Measurements from ENCODE around the gene SORCS2.
A peak's percentile ranks its signal among the peaks of the same experiment; 100 is the strongest.

Gene SORCS2

GRCh38 chr4:7714738-7715137 lies 522.4 kb downstream of the SORCS2 start:
- DNase-seq (ENCODE audit: low read depth in 1 of 2, low spot score in 1 of 2): no peak

DNA sequence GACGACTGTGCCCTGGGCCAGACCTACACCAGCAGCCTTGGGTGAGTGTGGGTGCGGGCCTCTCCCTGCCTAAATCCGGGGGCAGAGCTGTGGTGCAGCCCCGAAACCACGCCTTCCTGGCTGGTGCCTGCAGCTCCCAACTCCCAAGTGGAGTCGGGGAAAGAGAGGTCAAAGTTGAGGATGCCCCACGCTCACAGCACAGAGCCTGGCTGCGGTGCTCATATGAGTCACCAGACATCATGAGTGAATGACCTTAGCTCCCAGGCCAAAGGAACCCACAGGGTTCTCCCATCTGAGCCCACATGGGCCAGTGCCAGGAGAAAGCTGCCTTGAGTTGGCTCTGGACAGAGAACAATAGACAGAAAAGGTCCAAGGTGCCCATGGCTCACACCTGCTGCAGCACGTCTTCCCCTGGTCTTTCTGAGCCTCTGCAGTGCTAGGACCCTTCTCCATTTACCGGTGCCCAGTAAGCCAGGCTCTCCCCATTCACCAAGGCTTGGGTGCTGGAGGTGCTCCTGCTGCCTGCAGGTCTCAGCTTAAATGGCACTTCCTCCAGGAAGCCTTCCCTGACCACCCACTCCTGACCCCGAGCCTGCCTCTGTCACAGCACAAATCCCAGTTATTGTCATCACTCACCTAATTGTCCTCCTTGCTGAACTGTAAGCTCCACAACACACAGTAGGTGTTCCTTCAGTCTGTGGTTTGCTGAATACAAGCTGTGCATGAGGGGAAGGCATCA lies 523.1 kb downstream of the SORCS2 start:
- no peak for DNase-seq (ENCODE audit: low read depth in 1 of 2, low spot score in 1 of 2)

- DNase-seq (ENCODE audit: low read depth in 1 of 2, low spot score in 1 of 2): no peak
Measured at GRCh38 chr4:7716010-7716721, 523.8 kb downstream of the SORCS2 start.

DNA sequence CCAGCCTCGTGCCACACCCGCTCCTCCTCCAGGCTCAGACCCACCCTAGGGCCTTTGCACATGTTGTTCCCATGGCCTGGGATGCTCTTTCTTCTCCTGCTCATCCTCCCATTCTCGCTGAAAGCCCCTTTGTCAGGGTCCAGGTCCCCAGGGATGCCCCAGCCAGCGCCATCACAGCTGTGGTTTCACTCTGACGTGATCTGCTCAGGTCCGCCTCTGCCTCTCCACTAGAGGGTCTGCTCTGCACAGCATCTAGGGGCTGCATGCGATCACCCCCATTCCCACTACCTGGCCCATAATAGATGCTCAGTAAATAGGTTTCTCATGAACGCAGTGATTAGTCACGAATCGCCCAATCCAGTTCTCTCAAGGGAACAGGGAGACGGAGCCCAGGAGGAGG lies 524.8 kb downstream of the SORCS2 start:
- no peak for DNase-seq (ENCODE audit: low read depth in 1 of 2, low spot score in 1 of 2)

DNA sequence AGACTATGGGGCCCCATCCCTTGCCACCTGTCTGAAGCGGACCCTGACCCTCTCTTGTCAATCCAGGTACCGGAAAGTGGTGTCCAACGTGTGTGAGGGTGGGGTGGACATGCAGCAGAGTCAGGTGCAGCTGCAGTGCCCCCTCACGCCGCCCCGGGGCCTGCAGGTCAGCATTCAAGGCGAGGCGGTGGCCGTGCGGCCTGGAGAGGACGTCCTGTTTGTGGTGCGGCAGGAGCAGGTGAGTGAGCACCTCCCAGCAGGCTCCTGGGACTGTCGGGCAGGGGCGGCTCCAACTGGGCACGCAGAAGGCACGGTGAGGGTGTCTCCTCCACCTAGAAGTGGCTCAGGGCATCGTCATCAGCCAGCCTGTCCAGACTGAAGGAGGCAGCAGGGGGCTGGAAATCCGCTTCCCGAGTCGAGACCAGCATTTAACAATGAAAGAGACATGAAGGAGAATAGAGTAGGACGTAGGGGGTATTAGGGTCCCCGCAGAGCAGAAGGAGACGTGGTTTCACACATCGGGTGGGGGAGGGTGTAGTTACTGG lies 525.7 kb downstream of the SORCS2 start:
- DNase-seq (ENCODE audit: low read depth in 1 of 2, low spot score in 1 of 2): no peak

DNA sequence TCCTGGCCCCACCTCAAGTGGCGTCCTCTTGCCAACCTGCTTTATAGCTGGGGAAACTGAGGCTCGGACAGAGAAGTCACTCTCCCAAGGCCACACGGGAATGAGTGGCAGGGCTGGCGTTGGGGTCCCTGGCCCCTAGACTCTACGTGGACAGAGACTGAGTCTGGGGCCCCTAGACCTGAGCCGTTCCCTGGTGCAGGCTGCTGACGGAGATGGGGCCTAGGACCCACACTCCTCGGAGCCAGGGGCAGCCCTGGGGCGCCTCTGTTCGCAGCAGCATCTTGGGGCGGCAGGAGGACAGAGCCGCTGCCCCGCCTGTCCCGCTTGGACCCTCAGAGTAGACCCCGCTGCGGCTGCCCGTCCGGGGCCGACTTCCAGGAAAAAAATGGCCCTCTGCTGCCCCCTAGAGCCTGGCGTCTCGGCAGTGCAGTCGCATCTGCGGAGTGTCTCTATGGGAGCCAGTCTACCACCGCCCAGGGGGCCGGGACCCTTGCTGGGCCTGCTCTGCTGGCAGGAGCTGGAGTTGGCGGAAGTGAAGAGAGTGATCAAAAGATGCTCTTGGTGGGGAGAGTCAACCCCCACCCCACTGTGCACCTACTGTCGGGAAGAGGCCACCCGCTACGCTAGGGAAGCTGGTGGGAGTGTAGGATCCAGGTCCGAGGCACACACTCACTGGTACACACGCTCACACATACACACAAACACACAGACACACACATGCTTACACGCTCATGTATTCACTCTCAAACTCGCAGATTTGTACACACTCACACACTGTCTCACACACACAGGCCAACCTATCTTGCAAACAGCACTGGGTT lies 527.2 kb downstream of the SORCS2 start:
- DNase-seq (ENCODE audit: low read depth in 1 of 2, low spot score in 1 of 2): peak; percentile 31 to 41

DNA sequence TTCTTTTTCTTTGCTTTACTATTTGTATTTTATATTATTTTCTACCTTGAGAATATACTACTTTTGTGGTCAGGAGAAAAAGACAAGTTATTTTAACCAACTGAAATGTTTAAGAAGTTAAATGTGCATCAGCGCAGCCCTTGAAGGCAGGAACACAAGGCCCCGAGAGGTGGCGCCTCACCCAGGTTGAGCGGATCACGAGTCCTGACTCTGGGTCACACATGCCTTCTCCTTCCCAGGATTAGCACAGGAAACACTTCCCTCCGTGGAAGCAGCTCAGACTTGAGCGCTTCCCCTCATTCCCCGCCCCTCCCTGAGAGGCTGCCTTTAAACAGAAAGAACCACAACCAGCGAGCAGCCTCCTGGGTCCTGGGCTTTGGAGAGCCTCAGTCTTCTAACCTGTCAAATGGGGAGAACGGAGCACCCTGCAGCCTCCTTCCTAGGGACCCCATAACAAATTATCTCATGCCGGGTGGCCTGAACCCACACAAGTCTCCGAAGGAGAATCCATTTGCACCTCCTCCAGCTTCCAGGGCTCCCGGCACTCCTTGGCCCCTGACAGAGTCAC lies 529.7 kb downstream of the SORCS2 start:
- DNase-seq (ENCODE audit: low read depth in 1 of 2, low spot score in 1 of 2): no peak

DNA sequence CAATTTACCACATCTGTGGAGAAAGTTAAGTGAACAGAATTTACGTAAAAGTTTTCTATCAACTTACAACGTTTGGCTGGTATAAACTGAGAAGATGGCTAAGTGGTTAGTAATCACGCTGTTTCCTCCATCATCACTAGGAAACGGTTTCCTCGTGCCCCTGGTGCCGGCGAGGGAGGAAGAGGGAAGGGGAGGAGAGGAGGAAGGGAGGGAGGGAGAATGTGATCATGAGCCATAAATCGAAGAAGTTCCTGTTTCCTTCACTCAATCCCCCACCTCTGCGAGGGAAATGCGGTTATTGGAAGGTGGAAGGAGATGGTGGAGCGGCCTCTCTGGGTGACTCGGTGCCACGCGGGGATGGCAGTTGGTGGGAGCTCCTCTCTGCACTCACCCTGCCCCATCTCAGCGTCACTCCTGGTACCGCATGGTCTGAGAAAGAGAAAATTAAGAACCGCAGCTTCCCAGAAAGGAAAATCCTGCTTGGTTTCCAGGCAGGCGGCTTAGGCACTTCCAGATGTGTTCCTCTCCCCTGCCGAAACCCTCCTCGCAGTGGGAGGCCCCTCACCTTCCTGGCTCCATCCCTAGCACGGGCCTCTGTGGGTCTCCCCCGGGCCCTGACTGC lies 530.5 kb downstream of the SORCS2 start:
- DNase-seq (ENCODE audit: low read depth in 1 of 2, low spot score in 1 of 2): no peak

- no peak for DNase-seq (ENCODE audit: low read depth in 1 of 2, low spot score in 1 of 2)
Measured at GRCh38 chr4:7723625-7724024, 531.3 kb downstream of the SORCS2 start.

DNA sequence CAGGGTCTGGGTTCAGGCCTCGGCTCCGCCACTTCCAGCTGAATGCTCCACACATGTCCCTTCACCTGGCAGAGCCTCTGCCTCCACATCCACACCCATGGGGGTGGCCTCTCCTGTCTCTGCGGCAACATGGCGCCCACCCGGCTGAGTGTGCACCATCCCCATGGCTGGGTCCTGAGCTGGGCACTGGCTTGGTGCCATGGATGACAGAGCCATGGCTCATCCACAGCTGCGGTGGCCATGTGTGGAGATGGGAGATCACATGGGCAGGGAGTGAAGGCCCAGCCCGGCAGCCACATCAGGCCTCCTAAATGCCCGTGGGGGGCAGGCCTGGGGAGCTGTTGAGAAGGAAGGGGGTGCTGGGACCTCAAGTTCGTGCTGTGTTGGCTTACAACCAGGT lies 533.6 kb downstream of the SORCS2 start:
- DNase-seq (ENCODE audit: low read depth in 1 of 2, low spot score in 1 of 2): no peak

DNA sequence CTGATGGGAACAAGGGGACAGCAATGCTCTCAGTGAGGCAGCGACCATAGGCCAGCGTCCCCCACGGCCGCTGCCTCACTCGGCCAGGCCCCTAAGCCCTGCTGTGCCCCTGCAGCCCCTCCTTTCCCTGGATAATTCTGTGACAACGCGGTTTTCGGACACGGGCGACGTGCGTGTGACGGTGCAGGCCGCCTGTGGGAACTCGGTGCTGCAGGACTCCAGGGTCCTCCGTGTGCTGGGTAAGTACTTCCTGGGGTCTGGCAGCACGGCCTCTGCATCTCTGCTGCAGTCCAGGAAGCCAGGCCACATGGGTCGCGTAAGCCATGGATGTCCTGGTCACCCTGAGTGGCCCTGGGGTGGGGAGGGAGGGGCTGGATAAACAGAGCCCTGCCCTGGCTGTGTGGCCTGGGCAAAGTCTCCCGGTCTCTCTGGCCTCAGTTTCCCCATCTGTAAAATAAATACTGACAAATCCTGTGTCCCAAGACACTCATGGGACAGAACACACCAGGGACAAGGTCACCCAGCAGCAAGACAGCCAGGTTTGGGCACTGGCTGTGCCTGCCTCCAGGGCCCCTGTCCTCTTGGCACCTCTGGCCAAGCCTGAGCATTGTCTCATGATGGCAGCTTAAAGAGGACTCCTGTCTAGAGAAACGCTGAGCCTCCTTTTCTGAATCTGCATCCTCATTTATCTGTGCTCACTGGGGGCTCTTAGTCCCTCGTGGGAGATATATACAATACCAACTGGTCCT lies 534.5 kb downstream of the SORCS2 start:
- DNase-seq (ENCODE audit: low read depth in 1 of 2, low spot score in 1 of 2): no peak

- no peak for DNase-seq (ENCODE audit: low read depth in 1 of 2, low spot score in 1 of 2)
Measured at GRCh38 chr4:7727749-7728148, 535.4 kb downstream of the SORCS2 start.

DNA sequence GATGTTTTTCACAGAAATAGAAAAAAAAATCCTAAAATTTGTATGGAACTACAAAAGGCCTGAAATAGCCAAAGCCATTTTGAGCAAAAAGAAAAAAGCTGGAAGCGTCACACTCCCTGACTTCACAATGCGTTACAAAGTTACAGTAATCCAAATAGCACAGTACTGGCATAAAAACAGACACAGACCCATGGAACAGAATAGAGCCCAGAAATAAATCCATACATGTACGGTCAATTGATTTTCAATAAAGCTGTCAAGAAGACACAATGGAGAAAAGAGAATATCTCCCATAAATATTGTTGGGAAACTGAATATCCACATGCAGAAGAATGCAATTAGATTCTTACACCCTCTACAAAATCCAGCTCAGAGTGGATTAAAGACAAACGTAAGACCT lies 539.1 kb downstream of the SORCS2 start:
- DNase-seq (ENCODE audit: low read depth in 1 of 2, low spot score in 1 of 2): no peak

DNA sequence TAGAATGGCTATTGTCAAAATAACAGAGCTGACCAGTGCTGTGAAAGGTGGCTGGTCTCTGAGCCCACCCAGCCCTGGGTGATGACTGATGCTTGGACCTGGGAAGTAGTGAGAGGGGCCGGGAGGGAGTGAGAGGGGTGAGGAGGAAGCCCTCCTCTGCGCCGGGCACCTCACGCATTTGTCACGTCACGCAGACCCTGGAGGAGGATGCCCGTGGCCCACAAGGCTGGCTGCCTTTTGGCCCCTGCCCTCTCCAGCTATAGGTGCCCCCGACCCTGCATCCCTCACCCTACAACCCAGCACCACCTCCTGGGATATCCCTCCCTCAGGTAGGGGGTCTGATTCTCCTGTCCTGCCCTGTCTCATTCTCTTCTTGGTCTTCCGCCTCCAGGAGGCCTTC lies 539.9 kb downstream of the SORCS2 start:
- DNase-seq (ENCODE audit: low read depth in 1 of 2, low spot score in 1 of 2): no peak

DNA sequence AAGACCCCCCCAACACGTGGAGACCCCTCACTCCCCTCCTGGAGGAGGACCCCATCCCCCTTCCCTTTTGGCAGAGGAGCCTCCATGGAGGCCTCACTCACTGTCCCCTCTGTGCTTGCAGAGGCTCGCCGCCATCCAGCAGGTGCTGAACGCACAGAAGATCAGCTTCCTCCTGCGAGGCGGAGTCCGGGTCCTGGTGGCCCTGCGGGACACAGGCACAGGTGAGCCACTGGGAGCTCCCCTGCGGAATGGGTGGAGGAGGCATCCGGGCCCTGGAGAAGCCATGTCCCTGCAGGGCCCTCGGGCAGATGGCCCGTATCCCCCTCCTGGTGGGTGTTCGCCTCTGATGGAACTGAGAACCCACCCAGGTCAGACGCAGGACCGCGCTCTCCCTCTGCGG lies 540.9 kb downstream of the SORCS2 start:
- DNase-seq (ENCODE audit: low read depth in 1 of 2, low spot score in 1 of 2): no peak

GRCh38 chr4:7733801-7734650 lies 541.7 kb downstream of the SORCS2 start:
- no peak for DNase-seq (ENCODE audit: low read depth in 1 of 2, low spot score in 1 of 2)

- no peak for DNase-seq (ENCODE audit: low read depth in 1 of 2, low spot score in 1 of 2)
Measured at GRCh38 chr4:7734651-7735260, 542.4 kb downstream of the SORCS2 start.

DNA sequence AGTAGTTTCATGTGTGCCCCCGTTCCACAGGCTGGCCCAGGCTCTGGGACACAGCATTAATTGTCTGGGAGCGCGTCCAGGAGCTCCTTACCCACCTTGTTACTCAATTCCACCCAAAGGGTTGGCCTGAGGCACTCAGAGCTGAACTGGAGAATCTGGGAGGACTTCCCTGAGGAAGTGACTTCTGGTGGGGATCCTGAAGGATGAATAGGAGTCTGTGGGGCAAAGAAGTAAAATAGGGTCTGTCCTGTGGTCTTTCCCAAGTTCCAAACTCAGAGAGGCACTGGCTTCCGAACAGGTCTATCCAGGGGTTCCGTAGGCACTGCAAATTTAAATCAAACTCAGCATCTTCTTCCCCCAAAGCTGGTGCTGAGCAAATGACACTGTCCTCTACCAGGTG lies 543.1 kb downstream of the SORCS2 start:
- DNase-seq (ENCODE audit: low read depth in 1 of 2, low spot score in 1 of 2): no peak

DNA sequence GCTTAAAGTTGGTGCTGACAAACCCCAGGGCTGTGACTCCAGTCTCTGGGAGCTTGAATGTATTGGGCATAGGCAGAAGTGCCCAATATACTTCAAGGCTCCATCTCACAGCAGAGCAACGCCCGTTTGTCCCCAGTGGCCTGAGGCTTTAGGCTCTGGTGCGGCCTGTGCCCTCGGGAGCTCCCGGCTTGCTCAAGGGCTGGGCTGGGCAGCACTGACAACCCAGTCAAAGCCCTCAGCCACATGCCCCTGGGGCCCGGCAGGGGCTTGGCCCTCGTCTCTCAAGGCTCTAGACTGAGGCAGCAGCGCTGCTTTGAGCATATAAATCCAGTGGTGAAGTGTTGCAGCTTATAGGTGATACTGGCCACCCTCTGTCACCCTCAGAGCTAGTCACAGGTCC lies 543.6 kb downstream of the SORCS2 start:
- no peak for DNase-seq (ENCODE audit: low read depth in 1 of 2, low spot score in 1 of 2)
